ENCODE data around the gene NPFFR1.
"Not testable (repeated sequence)": the region's sequence is repeated elsewhere in the genome, so short reads cannot be mapped to it uniquely, and the experiment has no call there.

NPFFR1 gene

DNA sequence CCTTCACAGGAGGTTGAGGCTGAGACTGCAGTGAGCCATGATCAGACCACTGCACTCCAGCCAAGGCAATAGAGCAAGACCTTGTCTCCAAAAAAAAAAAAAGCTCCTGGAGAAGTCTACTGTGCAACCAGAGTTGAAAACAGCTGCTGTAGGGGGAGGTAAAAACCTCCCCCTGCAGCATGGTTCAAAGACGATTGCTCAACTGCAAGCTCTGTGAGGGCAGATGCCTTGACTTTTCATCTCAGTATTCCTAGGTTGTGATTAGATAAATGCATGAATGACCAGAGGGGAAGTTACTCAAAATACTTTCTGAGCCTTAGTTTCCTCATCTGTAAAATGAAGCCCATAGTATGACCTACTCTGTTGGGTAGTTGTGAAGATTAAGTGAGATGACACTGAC is 25.6 kb downstream of the NPFFR1 start:
- in situ Hi-C loops (cut with MboI; ENCODE audit: low sequenced_read_pairs), result no loop called here

DNA sequence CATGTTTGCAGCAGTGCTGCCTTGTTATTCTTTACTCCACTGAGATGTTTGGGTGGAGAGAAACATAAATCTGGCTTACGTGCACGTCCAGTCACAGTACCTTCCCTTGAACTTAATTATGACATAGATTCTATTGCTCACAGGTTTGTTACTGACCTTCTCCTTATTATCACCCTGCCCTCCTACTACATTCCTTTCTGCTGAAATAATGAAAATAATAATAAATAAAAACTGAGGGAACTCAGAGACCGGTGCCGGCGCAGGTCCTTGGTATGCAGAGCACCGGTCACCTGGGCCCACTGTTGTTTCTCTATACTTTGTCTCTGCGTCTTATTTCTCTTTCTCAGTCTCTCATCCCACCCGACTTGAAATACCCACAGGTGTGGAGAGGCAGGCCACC is 26.0 kb downstream of the NPFFR1 start:
- in situ Hi-C loops (cut with MboI; ENCODE audit: low sequenced_read_pairs), result not testable (repeated sequence)

DNA sequence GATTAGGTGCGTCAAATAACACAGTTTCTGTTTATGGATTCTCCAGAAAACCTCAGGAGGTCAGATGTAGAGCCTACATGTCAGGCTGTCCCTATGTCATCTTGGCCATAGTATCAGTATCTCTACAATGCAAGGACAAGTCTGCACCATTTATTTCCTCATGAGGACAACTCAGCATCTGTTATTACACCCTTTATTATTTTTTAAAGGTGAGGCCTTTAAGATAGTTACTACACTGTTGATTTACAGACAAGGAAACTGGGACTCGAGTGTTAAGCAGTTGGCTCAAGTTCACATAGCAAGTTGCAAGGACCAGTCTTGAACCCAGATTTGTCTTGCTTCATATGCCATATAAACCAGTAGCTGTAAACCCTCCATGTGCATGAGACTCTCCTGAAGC is 27.3 kb downstream of the NPFFR1 start:
- in situ Hi-C loops (cut with MboI; ENCODE audit: low sequenced_read_pairs), result no loop called here

DNA sequence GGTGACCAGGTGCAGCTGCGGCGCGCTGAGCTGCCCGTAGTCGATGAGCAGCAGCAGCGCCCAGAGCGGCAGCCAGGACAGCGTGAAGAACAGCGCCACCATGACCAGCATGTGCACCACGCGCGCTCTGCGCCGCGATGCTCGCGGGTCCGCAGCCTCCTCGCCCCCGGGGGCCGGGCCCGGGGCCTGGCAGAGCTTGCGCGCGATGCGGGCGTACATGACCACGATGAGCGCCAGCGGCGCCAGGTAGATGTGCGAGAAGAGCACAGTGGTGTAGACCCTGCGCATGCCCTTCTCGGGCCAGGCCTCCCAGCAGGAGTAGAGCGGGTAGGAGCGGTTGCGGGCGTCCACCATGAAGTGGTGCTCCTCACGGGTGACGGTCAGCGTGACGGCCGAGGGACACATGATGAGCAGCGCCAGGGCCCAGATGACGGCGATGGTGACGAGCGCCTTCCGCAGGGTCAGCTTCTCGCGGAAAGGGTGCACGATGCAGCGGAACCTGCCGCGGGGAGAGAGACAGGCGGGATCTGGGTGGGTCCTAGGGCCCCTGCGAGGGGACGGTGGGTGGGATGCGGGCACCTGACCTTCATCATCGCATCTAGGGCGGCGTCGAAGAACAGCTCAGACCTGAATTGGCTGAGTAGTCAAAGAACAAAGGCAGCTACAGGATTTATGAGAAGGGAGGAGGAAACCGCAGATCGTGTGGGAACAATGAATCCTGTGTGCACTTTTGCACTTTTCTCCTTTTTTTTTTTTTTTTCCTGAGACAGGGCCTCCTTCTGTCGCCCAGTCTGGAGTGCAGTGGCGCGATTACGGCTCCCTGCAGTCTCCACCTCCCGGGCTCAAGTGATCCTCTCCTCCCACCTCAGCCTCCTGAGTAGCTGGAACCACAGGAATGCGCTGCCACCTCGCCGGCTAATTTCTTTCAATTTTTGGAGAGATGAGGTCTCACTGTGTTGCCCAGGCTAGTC is 28.2 kb downstream of the NPFFR1 start:
- in situ Hi-C loops (cut with MboI; ENCODE audit: low sequenced_read_pairs), result no loop called here

DNA sequence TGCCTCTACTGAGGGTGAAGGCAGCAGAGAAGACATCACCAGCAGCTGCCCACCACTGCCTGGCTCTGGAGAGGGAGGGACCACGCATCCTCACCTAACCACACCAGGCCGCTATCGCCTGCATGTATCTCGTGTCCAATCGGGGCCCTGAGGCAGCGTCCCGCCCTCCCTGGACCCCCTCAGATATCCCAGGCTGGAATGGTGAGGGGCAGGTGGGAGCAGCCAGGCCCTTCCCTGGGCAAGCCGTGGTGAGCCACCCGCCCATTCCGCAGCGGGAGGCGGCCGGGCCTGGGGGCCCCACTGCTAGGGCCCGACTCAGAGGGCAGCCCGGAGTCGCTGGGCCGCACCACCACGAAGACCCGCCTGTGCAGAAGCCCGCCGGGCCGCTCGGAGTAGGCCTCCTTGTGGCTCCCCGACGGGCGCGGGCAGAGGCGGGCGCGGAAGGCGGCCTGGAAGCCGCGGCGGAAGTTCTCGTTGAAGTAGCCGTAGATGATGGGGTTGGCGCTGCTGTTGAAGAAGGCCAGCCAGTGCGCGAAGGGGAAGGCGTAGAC is 29.0 kb downstream of the NPFFR1 start:
- in situ Hi-C loops (cut with MboI; ENCODE audit: low sequenced_read_pairs), result no loop called here

DNA sequence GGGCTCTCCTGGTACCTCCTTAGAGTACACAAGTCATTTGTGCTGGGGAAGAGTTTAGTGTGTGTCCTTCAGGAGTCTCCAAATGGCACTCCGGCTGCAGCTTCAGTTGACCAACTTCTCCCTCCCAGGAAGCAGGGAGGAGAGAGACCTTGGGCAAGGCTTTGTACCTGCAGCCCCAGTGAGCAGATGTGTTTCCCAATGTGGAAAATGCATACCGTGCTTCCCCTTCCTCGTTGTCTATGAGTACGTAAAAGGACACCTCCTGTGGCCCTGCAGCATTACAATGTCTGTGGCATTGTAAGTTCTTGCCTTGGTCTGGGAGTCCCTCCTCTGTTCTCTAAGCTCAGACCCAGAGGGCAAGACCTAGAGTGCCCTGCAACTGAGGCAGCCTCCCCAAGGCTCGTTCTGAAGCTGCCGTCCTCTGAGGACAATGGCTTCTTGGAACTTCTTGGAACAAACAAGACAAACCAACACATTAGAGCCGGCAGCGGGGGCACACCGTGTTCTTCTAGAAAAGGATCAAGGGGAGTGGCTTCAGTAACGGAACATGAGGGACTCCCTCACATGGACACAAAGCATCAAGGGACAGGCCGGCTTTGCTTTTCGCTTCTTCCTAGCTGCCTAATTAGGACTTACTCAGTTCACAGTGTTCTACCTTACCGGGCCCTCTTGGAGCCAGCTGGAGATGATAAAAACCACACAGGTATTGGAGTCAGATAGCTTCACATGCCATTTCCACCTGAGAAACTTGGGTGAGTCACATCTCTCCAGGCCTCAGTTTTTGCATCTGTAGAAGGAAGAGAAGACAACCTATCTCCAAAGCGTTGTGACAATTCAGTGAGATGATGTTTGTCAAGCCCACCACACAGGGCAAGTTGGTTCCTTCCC is 29.7 kb downstream of the NPFFR1 start:
- in situ Hi-C loops (cut with MboI; ENCODE audit: low sequenced_read_pairs), result no loop called here

DNA sequence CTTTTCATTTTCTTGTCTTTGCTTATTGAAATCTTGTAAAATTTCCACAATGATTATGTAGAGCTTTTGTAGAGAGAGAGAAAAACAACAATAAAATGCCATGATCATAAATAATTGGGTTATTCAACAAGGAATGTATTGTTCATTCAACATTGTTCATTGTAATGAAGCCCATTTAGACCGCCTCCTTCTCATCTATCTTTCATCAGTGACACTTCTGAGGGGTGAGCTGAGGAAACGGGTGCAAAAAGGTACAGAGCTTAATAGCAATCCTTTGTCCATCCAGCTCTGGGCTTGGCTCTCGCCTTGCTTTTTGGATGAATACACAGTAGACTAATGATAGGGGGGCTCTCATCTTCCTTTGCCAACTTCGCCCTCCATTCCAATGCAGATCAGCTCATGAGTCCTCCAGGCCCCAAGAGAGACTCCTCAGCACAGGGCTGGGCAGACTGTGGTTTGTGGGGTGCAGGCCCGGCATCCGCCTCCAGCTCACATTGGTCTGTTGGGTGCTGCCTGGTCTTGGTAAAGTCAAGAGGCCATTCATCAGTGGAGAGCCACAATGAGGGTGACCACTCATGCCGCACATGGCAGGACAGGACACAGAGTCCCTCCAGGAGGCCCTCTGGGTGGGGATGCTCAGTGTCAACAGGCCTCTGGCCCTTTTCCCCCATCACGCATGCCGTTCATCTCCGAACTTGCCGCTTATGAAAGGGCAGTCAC is 32.7 kb downstream of the NPFFR1 start:
- in situ Hi-C loops (cut with MboI; ENCODE audit: low sequenced_read_pairs), result no loop called here

DNA sequence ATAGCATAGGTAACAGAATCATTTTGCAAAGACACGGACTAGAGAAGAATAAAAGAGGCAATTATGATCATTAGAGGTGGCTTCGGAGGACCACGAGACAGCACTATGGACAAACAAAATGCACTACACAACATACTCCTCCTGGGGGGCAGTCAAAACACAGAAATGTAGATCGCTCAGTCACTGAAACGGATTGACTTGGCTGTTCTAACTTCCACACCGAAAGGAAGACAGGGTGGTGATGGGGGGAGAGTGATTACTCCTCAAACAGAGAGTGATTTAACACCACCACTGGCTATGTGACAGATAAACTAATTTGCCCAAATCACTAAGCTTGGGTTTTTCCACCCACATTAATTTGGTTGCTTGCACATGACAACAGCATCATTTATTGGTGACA is 36.4 kb downstream of the NPFFR1 start:
- in situ Hi-C loops (cut with MboI; ENCODE audit: low sequenced_read_pairs), result no loop called here

DNA sequence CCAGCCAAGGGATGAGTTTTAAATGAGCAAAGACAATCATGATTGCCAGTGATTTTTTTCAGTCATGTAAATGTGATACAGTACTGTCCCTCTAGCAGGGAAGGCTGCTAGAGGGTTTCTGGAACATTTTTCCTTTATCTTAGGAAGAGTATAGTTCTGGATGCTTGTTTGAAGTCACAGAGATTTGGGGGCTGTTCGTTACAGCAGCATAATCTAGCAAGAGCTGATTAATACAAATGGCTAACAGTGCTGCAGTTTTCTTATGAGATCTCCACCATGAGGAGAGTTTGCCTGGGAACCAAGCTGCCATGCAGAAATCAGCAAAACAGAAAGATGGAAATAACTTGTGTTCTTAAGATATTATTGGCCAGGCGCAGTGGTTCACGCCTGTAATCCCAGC is 42.7 kb downstream of the NPFFR1 start:
- in situ Hi-C loops (cut with MboI; ENCODE audit: low sequenced_read_pairs), result no loop called here

DNA sequence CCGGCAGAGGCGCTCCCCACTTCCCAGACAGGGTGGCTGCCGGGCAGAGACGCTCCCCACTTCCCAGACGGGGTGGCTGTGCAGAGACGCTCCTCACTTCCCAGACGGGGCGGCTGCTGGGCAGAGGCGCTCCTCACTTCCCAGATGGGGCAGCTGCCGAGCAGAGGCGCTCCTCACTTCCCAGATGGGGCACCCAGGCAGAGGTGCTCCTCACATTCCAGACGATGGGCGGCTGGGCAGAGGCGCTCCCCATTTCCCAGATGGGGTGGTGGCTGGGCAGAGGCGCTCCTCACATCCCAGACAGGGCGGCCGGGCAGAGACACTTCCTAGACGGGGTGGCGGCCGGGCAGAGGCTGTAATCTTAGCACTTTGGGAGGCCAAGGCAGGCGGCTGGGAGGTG is 43.8 kb downstream of the NPFFR1 start:
- in situ Hi-C loops (cut with MboI; ENCODE audit: low sequenced_read_pairs), result not testable (repeated sequence)

DNA sequence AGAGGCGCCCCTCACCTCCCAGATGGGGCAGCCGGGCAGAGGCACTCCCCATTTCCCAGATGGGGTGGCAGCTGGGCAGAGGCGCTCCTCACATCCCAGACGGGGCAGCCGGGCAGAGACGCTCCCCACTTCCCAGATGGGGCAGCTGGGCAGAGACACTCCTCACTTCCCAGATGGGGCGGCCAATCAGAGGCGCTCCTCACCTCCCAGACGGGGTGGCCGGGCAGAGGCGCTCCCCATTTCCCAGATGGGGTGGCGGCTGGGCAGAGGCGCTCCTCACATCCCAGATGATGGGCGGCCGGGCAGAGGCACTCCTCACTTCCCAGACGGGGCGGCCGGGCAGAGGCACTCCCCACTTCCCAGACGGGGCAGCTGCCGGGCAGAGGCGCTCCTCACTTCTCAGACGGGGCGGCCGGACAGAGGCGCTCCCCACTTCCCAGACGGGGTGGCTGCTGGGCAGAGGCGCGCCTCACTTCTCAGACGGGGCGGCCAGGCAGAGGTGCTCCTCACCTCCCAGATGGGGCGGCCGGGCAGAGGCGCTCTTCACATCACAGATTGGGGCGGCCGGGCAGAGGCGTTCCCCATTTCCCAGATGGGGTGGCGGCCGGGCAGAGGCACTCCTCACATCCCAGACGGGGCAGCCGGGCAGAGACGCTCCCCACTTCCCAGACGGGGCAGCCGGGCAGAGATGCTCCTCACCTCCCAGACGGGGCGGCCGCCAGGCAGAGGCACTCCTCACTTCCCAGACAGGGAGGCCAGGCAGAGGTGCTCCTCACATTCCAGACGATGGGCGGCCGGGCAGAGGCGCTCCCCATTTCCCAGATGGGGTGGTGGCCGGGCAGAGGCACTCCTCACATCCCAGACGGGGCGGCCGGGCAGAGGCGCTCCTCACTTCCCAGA is 44.5 kb downstream of the NPFFR1 start:
- in situ Hi-C loops (cut with MboI; ENCODE audit: low sequenced_read_pairs), result not testable (repeated sequence)

DNA sequence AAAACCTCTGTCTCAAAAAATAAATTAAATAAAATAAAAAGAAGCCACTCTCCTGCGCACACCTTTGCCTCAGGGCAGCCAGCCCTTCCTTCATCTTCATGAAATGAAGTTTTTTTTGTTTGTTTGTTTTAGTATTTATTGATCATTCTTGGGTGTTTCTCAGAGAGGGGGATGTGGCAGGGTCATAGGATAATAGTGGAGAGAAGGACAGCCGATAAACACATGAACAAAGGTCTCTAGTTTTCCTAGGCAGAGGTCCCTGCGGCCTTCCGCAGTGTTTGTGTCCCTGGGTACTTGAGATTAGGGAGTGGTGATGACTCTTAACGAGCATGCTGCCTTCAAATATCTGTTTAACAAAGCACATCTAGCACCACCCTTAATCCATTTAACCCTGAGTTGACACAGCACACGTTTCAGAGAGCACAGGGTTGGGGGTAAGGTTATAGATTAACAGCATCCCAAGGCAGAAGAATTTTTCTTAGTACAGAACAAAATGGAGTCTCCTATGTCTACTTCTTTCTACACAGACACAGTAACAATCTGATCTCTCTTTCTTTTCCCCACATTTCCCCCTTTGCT is 45.8 kb downstream of the NPFFR1 start:
- in situ Hi-C loops (cut with MboI; ENCODE audit: low sequenced_read_pairs), result not testable (repeated sequence)

DNA sequence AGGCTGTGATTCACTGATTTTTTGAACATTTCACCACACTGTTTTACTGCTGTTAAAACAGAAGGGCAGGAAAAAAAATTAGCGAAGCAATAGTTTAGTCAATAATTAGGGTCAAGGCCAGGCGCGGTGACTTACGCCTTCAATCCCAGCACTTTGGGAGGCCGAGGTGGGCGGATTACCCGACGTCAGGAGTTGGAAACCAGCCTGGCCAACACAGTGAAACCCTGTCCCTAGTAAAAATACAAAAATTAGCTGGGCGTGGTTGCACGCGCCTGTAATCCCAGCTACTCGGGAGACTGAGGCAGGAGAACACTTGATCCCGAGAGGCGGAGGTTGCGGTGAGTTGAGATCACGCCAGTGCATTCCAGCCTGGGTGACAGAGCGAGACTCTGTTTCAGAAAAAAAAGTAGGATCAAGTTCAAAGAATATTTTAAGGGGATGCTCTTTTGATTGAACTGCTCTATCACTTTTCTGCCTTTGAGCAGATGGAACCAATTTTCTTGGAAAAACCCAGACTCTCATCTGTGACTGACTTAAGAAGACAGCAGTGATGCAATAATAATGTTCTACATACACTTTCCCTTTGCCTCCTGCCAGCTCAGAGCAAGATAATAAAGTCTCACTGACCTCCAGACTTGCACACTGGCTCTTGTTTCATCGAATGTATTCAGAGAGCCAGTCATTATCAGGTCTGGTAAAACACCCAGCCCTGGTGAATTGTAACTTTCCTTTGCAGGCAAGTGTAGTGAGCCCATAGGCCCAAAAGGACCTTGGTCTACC is 48.9 kb downstream of the NPFFR1 start:
- in situ Hi-C loops (cut with MboI; ENCODE audit: low sequenced_read_pairs), result no loop called here

DNA sequence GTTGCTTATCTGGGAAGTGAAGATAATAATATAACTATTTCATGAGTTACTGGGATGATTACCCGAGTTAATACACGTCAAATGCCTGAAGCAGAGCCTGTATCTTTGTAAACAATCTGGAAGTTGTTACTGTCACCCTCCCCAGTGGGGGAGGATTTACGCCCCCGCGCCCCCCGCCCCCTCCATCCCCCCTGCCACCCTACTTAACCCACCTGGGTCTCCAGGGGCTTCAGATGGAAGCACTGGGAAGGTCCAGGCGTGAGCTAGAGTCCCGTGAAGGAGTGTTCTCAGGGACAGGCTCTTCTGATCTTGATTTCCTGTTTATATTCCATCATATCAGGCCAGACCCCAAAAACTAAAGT is 49.9 kb downstream of the NPFFR1 start:
- in situ Hi-C loops (cut with MboI; ENCODE audit: low sequenced_read_pairs), result no loop called here

DNA sequence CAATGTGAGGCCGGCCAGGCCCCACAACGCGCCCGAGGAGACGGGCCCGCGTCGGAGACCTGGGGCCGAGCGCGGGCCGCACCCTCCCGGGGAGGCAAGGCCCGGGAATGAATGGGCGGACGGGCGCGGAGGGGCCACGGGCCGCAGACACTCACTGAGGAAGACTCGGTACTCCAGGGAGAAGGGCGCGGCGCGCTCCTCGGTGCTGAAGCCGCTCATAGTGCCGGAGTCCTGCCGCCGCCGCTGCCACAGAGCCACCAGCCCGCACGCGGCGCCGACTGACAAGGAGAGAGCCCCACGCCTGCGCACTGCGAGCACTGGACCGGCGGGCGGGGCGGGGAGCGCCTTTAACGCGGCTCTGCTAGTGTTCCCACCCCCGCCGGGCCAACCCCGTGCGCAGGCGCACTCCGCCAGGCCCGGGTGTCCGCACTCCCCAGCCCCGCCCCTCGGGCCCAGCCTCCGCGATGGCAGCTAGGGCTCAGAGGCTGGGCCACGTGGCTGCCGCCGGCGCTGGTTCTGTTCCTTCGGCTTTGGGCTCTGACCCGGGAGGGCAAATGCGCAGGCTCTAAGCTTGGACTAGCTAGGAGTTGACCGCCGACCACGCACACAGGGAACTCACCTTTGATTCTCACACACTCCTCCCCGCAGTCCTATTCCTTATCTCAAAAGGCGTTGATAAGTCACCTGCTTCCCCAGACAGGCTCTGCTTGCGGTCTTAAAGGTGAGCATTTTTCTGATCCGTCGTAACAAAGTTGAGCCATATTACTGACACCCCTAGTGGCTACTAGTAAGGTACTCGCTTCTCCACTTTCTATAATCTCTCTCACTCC is 50.5 kb downstream of the NPFFR1 start, which contains the start of gene PPA1:
TSS of gene PPA1 (minus strand) at position 321 of the 830 bp plus-strand sequence. CDS start at position 219, 102 bp downstream.
- in situ Hi-C loops (cut with MboI; ENCODE audit: low sequenced_read_pairs), result no loop called here

DNA sequence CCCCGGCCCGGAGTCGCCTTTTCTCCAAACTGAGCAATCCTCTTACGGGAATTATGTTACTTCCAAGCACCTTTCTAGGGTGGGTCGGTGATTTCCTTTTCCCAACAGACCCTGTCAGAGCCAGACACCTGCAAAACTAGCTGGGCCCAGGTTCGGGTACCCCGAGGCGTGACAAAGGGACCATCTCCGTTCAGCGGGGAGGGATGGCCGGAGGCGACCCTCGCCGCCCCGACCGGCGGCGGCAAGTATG is 51.0 kb downstream of the NPFFR1 start:
- in situ Hi-C loops (cut with MboI; ENCODE audit: low sequenced_read_pairs), result no loop called here

DNA sequence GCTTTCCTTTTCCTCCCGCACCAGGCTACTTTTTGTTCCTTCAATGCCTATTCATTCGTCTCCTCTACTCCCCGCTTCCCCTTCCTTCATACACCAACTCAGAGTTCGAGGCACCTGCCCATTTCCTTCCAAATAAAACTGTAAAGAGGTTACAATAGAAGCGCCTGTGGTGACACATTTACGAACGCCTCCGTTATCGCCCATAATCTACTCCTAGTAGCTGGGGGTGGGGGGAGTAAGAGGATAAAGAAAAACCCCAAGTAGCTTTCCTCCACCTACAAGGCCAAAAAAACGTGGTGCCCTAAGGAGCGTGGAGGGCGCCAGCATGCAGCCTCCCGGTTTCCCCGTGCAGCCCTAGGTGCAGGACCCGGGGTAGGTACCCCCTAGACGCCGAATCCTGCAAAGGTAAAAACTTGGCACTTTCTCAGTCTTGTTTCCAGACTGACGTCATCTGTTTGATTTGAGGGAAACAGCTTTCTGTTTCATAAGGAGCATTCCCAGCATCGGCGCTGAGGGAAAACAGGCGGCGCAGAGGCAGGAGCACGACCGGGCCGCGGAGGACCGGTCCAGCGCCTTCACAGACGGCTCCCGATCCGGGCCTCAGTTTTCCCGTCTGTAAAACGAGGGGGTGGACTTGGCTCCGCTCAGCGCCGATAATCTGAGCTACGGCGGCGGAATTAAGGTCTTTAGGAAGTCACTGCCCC is 51.5 kb downstream of the NPFFR1 start:
- in situ Hi-C loops (cut with MboI; ENCODE audit: low sequenced_read_pairs), result no loop called here
